Trophoblast cell (in vitro differentiated cells and primary cell): ENCODE results near the gene CLK2. TPM values are rescaled to one million over a fixed set of nuclear protein-coding genes. Genes with fewer than 3 reads are reported as not detected.

Experiments used
- DNase-seq, 2 donors: peaks; one replicate each; pipeline ENCODE4 v3.0.0-alpha.2; 2016
- H2AFZ ChIP-seq: 2 replicates; pipeline ENCODE4 v1.6.1; 2013; ENCODE audit warnings: low read length, moderate library complexity, mild to moderate bottlenecking; ENCODE audit not compliant: insufficient read depth, poor library complexity
- H2AK5ac ChIP-seq: 2 replicates; pipeline ENCODE4 v1.6.1; 2013; ENCODE audit warnings: mild to moderate bottlenecking, low read length
- H2BK120ac ChIP-seq: 2 replicates; pipeline ENCODE4 v1.6.1; 2013; ENCODE audit warnings: low read length, mild to moderate bottlenecking, moderate library complexity; ENCODE audit not compliant: insufficient read depth, poor library complexity
- H2BK12ac ChIP-seq: 2 replicates; pipeline ENCODE4 v1.6.1; 2013; ENCODE audit warnings: mild to moderate bottlenecking, low read length, moderate library complexity
- H2BK5ac ChIP-seq: 2 replicates; pipeline ENCODE4 v1.6.1; 2013; ENCODE audit warnings: low read length, low read depth, moderate library complexity, mild to moderate bottlenecking; ENCODE audit not compliant: poor library complexity
- H3K14ac ChIP-seq: 2 replicates; pipeline ENCODE4 v1.6.1; 2013; ENCODE audit warnings: mild to moderate bottlenecking, low read length
- H3K18ac ChIP-seq: 2 replicates; pipeline ENCODE4 v1.6.1; 2013; ENCODE audit warnings: mild to moderate bottlenecking, low read length
- H3K23ac ChIP-seq: 2 replicates; pipeline ENCODE4 v1.6.1; 2013; ENCODE audit warnings: low read length
- H3K27ac ChIP-seq: 2 replicates; pipeline ENCODE4 v1.5.1; 2013; ENCODE audit warnings: low read depth, mild to moderate bottlenecking, inconsistent platforms, low read length, moderate library complexity
- H3K27me3 ChIP-seq: 2 replicates; pipeline ENCODE4 v1.6.1; 2013; ENCODE audit warnings: inconsistent platforms, mild to moderate bottlenecking, low read length, moderate library complexity; ENCODE audit not compliant: insufficient read depth
- H3K36me3 ChIP-seq, 2 experiments: 1 replicate in 1 of 2; 2 replicates in 1 of 2; pipeline ENCODE4 v1.6.1; 2013; ENCODE audit warnings: low read length in 2 of 2, mild to moderate bottlenecking in 2 of 2, moderate library complexity in 1 of 2; ENCODE audit not compliant: insufficient read depth in 2 of 2, control insufficient read depth in 1 of 2
- H3K4ac ChIP-seq: 2 replicates; pipeline ENCODE4 v1.6.1; 2013; ENCODE audit warnings: low read depth, mild to moderate bottlenecking, low read length, moderate library complexity
- H3K4me1 ChIP-seq, 2 experiments: 1 replicate in 1 of 2; 2 replicates in 1 of 2; pipeline ENCODE4 v1.6.1; 2013; ENCODE audit warnings: low read length in 2 of 2, mild to moderate bottlenecking in 2 of 2, moderate library complexity in 1 of 2; ENCODE audit not compliant: insufficient read depth in 2 of 2, control insufficient read depth in 1 of 2
- H3K4me2 ChIP-seq: 2 replicates; pipeline ENCODE4 v1.6.1; 2013; ENCODE audit warnings: inconsistent platforms, mild to moderate bottlenecking, low read length, moderate library complexity
- H3K4me3 ChIP-seq: 2 replicates; pipeline ENCODE4 v1.5.1; 2013; ENCODE audit warnings: mild to moderate bottlenecking, low read depth, low read length, inconsistent platforms
- H3K79me1 ChIP-seq: one replicate; pipeline ENCODE4 v1.6.1; 2013; ENCODE audit warnings: low read length
- H3K79me2 ChIP-seq: 2 replicates; pipeline ENCODE4 v1.6.1; 2013; ENCODE audit warnings: low read length, mild to moderate bottlenecking; ENCODE audit not compliant: control insufficient read depth, insufficient read depth, poor library complexity
- H3K9ac ChIP-seq: 2 replicates; pipeline ENCODE4 v1.6.1; 2013; ENCODE audit warnings: mild to moderate bottlenecking, low read length
- H3K9me3 ChIP-seq: 2 replicates; pipeline ENCODE4 v1.6.1; 2013; ENCODE audit warnings: low read depth, mild to moderate bottlenecking, control low read depth, inconsistent platforms, low read length; ENCODE audit not compliant: insufficient read depth
- H4K12ac ChIP-seq: 2 replicates; pipeline ENCODE4 v1.6.1; 2013; ENCODE audit warnings: low read depth, mild to moderate bottlenecking, low read length, moderate library complexity
- H4K8ac ChIP-seq: 2 replicates; pipeline ENCODE4 v1.6.1; 2013; ENCODE audit warnings: low read depth, mild to moderate bottlenecking, low read length, moderate library complexity
- H4K91ac ChIP-seq: one replicate; pipeline ENCODE4 v1.6.1; 2013; ENCODE audit warnings: low read depth, mild to moderate bottlenecking, low read length, moderate library complexity
- WGBS: extraction: QIAGEN DNeasy Blood & Tissue Kit; methylation state at CpG from one replicate; pipeline ENCODE4 v1.1.7; 2013; ENCODE audit warnings: missing lambda C conversion rate; ENCODE audit not compliant: insufficient read length, insufficient coverage; ENCODE audit errors: extremely low coverage; 5-methylcytosine and 5-hydroxymethylcytosine counted together
- polyA plus RNA-seq: library from polyadenylated mRNA; stranded (reverse); fragments of 200-250 nt; gene quantifications from 2 replicates; pipeline ENCODE4 v1.2.3, GENCODE V29; 2013

Gene CLK2
- 48.9 and 52.4 TPM in 2 replicates for polyA plus RNA-seq

DNA sequence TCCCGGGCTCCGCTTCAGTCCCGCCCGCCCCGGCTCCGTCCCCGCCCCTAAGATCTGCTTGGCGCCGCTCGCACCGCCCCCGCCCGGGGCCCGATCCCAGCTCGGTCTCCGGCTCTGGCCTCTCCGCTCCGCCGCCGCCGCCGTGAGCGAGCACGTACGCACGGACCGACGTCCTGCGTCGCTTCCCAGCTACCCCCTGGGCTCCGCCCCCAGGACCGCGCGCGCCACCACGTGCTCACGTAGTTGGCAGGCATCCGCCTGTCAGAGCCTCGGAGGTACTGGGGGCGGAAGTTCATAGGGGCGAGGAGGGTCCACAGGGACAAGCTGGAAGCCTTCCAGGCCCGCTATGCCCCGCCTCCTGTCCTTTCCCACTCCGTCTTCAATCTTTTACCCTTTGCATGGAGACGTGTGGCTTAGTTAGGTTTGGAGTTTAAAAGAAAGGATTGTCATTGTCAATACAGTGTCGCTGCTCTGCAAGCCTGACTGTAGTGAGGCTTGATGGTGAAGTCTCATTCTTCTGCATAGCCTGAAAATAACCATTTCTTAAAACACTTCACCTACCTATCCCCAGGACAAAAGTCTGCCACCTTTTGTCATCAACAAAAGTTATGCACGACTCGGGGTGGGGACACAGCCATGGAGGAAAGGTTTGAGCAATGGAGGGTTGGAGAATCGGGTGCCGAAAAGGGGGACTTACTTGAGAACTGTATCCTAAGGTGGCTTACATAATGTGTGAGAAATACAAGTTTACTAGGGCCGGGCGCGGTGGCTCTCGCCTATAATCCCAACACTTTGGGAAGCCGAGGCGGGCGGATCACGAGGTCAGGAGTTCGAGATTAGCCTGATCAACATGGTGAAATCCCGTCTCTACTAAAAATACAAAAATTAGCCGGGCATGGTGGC is at the start of gene CLK2:
Gene CLK2 (minus strand): TSS at position 162 of the 903 bp plus-strand sequence. CDS start 2,527 bp downstream, outside the sequence.
- H3K4me2 ChIP-seq = peak within 1 kb of the TSS; percentile 90
- peak within 1 kb of the TSS; percentile 52 for H3K23ac ChIP-seq
- peak within 1 kb of the TSS; percentile 89 for H3K4ac ChIP-seq
- no peak within 1 kb of the TSS for H2BK12ac ChIP-seq
- peaks cover 13 to 18% of the 10 kb centered on the region in 2 experiments for H3K4me1 ChIP-seq
- H2AK5ac ChIP-seq = no peak within 1 kb of the TSS
- H3K4me3 ChIP-seq = peak within 1 kb of the TSS; percentile 89
- no peaks in the 10 kb centered on the region for H3K9me3 ChIP-seq
- WGBS = no CpG with 5 or more reads among the region's 61 CpGs
- peak within 1 kb of the TSS; percentile 70 for H3K18ac ChIP-seq
- peak within 1 kb of the TSS; percentile 93 for H3K9ac ChIP-seq
- no peaks in the 10 kb centered on the region for H3K27me3 ChIP-seq
- H4K8ac ChIP-seq = peak within 1 kb of the TSS; percentile 83
- peaks cover 13% of the 10 kb centered on the region for H3K79me1 ChIP-seq
- H4K91ac ChIP-seq = peak within 1 kb of the TSS; percentile 79
- peaks cover 15 to 22% of the 10 kb centered on the region in 2 experiments for H3K36me3 ChIP-seq
- peak within 1 kb of the TSS; percentile 53 for H2AFZ ChIP-seq
- H3K79me2 ChIP-seq = peaks cover 10% of the 10 kb centered on the region
- peak within 1 kb of the TSS; percentile 87 for H3K14ac ChIP-seq
- DNase-seq = peak; percentile 95 to 96
- peak within 1 kb of the TSS; percentile 89 for H3K27ac ChIP-seq
- peak within 1 kb of the TSS; percentile 70 for H2BK5ac ChIP-seq
- peak within 1 kb of the TSS; percentile 67 for H2BK120ac ChIP-seq
- H4K12ac ChIP-seq = peak within 1 kb of the TSS; percentile 83

DNA sequence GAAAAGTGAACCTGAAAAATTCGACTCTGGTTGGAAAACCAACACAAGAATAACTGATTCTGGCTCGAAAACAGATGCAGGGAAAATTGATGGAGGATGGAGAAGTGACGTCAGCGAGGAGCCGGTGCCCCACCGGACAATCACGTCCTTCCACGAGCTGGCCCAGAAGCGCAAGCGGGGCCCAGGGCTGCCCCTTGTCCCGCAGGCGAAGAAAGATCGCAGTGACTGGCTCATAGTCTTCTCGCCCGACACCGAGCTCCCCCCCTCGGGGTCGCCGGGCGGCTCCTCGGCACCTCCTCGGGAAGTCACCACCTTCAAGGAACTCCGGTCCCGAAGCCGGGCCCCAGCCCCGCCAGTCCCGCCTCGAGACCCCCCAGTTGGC is 49.3 kb upstream of the CLK2 start:
- H3K36me3 ChIP-seq = peaks cover 44 to 50% of the 10 kb centered on the region in 2 experiments
- H3K79me2 ChIP-seq = peaks cover 14% of the 10 kb centered on the region
- no peak overlapping the region for H3K9ac ChIP-seq
- no CpG with 5 or more reads among the region's 28 CpGs for WGBS
- no peak overlapping the region for H2BK5ac ChIP-seq
- DNase-seq = peak in 1 of 2 donors; percentile 17
- peak overlapping the region; percentile 100 for H3K4me2 ChIP-seq
- H4K8ac ChIP-seq = peak overlapping the region; percentile 40
- no peak overlapping the region for H2BK12ac ChIP-seq
- H3K23ac ChIP-seq = no peak overlapping the region
- no peak overlapping the region for H2BK120ac ChIP-seq
- no peaks in the 10 kb centered on the region for H3K9me3 ChIP-seq
- H3K14ac ChIP-seq = no peak overlapping the region
- H3K4me3 ChIP-seq = peak overlapping the region; percentile 40
- no peak overlapping the region for H4K12ac ChIP-seq
- H3K18ac ChIP-seq = no peak overlapping the region
- no peak overlapping the region for H2AK5ac ChIP-seq
- H4K91ac ChIP-seq = no peak overlapping the region
- H3K4me1 ChIP-seq = peaks cover 6 to 20% of the 10 kb centered on the region in 2 experiments
- H3K79me1 ChIP-seq = peaks cover 18% of the 10 kb centered on the region
- H3K27me3 ChIP-seq = no peaks in the 10 kb centered on the region
- H3K27ac ChIP-seq = peak overlapping the region; percentile 92
- no peak overlapping the region for H3K4ac ChIP-seq
- H2AFZ ChIP-seq = no peak overlapping the region

DNA sequence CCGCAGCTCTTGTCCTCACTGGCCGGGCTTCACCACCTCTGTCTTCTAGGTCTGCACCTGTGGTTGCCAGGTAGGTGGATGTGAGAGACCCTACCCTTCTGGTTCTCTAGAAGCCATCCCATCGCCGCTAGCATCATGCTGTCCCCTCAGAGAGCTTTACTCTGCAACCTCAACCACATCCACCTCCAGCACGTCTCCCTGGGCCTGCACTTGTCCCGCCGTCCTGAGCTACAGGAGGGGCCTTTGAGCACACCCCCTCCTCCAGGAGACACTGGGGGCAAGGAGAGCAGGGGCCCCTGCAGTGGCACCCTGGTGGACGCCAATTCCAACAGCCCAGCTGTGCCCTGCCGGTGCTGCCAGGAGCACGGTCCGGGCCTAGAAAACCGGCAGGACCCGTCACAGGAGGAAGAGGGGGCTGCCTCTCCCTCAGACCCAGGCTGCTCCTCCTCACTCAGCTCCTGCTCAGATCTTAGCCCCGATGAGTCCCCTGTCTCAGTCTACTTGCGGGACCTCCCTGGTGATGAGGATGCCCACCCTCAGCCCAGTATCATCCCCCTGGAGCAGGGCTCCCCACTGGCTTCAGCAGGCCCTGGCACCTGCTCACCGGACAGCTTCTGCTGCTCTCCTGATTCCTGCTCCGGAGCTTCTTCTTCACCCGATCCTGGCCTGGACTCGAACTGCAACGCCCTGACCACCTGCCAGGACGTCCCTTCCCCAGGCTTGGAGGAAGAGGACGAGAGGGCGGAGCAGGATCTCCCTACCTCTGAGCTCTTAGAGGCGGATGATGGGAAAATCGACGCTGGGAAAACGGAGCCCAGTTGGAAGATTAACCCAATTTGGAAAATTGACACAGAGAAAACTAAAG is 48.6 kb upstream of the CLK2 start:
- Histone ChIP-seq H3K4me2 (peak overlapping the region; percentile 100), H4K8ac (no peak overlapping the region), H2BK5ac (no peak overlapping the region), H3K4me1 (peaks cover 6 to 20% of the 10 kb centered on the region in 2 experiments), H3K27ac (no peak overlapping the region), H3K18ac (no peak overlapping the region), H3K36me3 (peaks cover 44 to 52% of the 10 kb centered on the region in 2 experiments), H2BK120ac (no peak overlapping the region), H2BK12ac (no peak overlapping the region), H3K14ac (no peak overlapping the region), H2AFZ (no peak overlapping the region), H3K9me3 (no peaks in the 10 kb centered on the region), H3K79me1 (peaks cover 18% of the 10 kb centered on the region), H4K91ac (no peak overlapping the region), H3K9ac (peak overlapping the region; percentile 5), H4K12ac (no peak overlapping the region), H2AK5ac (peak overlapping the region; percentile 46), H3K27me3 (no peaks in the 10 kb centered on the region), H3K23ac (no peak overlapping the region), H3K4ac (no peak overlapping the region), H3K79me2 (peaks cover 14% of the 10 kb centered on the region), H3K4me3 (no peak overlapping the region)
- no CpG with 5 or more reads among the region's 27 CpGs for WGBS
- DNase-seq = no peak
